ENCODE results near the gene UNC119. TPM values are rescaled to one million over a fixed set of nuclear protein-coding genes. Genes with fewer than 3 reads are reported as not detected.

Gene UNC119
- total RNA-seq, 1 experiment from 2014 or later: 43.2 TPM

GRCh38 chr17:28544402-28545140 is 7.9 kb downstream of the UNC119 start (continued):
- TF ChIP-seq TCF7L2 (IDR thresholded peaks at IDR 0.05; ENCODE audit: borderline replicate concordance, extremely low read depth, insufficient read depth, insufficient read length): no peak
- no peak for TF ChIP-seq ELF1 (IDR thresholded peaks at IDR 0.05; ENCODE audit: borderline replicate concordance, low read depth)

DNA sequence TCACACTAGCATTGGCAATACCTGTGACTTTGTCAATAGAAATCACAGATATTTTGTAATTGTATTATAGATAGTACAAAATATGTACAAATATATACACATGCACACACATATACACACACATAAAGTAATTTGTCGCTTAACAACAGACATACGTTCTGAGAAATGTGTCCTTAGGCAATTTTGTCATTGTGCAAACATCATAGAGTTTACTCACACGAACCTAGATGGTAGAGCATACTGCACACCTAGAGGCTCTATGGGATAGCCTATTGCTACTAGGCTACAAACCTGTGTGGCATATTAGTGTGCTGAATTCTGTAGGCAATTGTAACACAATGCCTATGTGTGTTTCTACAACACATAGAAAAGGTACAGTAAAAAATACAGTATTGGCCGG is 11.0 kb downstream of the UNC119 start:
- Histone ChIP-seq H3K4me1 (ENCODE audit: control insufficient read depth in 1 of 2, insufficient read depth in 2 of 2, low read length in 2 of 2) (peaks cover 0 to 6% of the 10 kb centered on the region in 2 experiments; a peak in 1 of 4 replicates), H3K9me3 (ENCODE audit: control insufficient read depth in 1 of 2, insufficient read depth in 1 of 2, low read depth in 1 of 2, low read length in 2 of 2) (no peaks in the 10 kb centered on the region), H3K36me3 (ENCODE audit: control insufficient read depth in 1 of 2, insufficient read depth in 2 of 2, low read length in 2 of 2) (no peaks in the 10 kb centered on the region), H3K4me3 (replicated peaks in 1 of 2; ENCODE audit: low read depth in 1 of 2, low read length in 2 of 2) (no peak overlapping the region), H3K27ac (ENCODE audit: low read depth, low read length) (no peak overlapping the region), H3K4me2 (ENCODE audit: low read length) (no peak overlapping the region), H3K9me2 (ENCODE audit: insufficient read depth) (no peaks in the 10 kb centered on the region), H3K9ac (ENCODE audit: low read length) (no peak overlapping the region), H4K20me1 (ENCODE audit: insufficient read depth) (no peaks in the 10 kb centered on the region), H3K27me3 (ENCODE audit: insufficient read depth, low read length) (no peaks in the 10 kb centered on the region), H2AFZ (ENCODE audit: low read depth, low read length, poor library complexity, severe bottlenecking) (no peak overlapping the region), H3K79me2 (ENCODE audit: insufficient read depth, low read length) (no peaks in the 10 kb centered on the region)
- DNase-seq (ENCODE audit: low read depth, low spot score) (no peak), ATAC-seq (no peak)
- CTCF ChIA-PET: interaction anchor here (1.2 kb wide), 1 partner anchor 45 kb away, joined by 5 read pairs; no protein-coding TSS in a partner anchor
- POLR2A ChIA-PET: no interaction called here
- RAD21 ChIA-PET (ENCODE audit: low non-redundant PET in 1 of 2, low total read pairs in 2 of 2, uncharacterized antibody in 2 of 2, unreplicated experiment in 2 of 2): interaction anchor here in 1 of 2 experiments (0.8 kb wide), 1 partner anchor 48 kb away, joined by 3 read pairs; no protein-coding TSS in a partner anchor
- no TSS peak for BruUV-seq (replicated peaks)
- TF ChIP-seq CEBPB (IDR thresholded peaks at IDR 0.05; ENCODE audit: low read depth) (no peak), EZH2 (IDR thresholded peaks at IDR 0.05) (no peak), RAD21 (IDR thresholded peaks at IDR 0.05; ENCODE audit: low read depth) (no peak), POLR2A (IDR thresholded peaks at IDR 0.05; ENCODE audit: borderline replicate concordance, extremely low read depth, insufficient read depth, insufficient read length) (no peak), SIN3A (IDR thresholded peaks at IDR 0.05; ENCODE audit: low read depth) (no peak)
- intact Hi-C loops (cut with micrococcal nuclease): no loop called here

DNA sequence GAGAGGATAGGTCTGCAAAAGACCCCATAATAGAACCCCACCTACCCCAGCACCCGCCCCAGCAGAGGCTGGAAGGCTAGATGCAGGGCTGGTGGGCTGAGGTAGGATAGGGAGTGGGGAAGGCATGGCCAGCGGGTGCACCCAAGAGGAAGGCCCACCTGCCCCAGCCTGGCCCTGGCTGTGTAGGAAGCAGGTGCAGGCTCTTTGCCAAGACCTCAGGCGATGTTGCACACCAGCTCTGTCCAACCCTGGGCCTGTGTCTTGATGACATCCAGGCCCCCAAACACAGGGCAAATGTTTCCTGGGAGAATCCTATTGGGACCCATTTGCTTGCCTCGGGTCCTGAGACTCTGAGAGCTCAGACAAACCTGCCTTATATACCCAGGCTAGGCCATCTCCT is 12.2 kb downstream of the UNC119 start:
- no peaks in the 10 kb centered on the region for H3K79me2 ChIP-seq (ENCODE audit: insufficient read depth, low read length)
- intact Hi-C loops (cut with micrococcal nuclease): loop anchor here (1.0 kb wide), 1 partner anchor 46 kb away; no protein-coding TSS in a partner anchor
- no peak overlapping the region for H3K27ac ChIP-seq (ENCODE audit: low read depth, low read length)
- H3K36me3 ChIP-seq (ENCODE audit: control insufficient read depth in 1 of 2, insufficient read depth in 2 of 2, low read length in 2 of 2): no peaks in the 10 kb centered on the region
- no peaks in the 10 kb centered on the region for H3K27me3 ChIP-seq (ENCODE audit: insufficient read depth, low read length)
- ChIA-PET POLR2A (no interaction called here), CTCF (no interaction called here), RAD21 (ENCODE audit: low non-redundant PET in 1 of 2, low total read pairs in 2 of 2, uncharacterized antibody in 2 of 2, unreplicated experiment in 2 of 2) (no interaction called here)
- H2AFZ ChIP-seq (ENCODE audit: low read depth, low read length, poor library complexity, severe bottlenecking): no peak overlapping the region
- H3K4me2 ChIP-seq (ENCODE audit: low read length): no peak overlapping the region
- no TSS peak for BruUV-seq (replicated peaks)
- no peaks in the 10 kb centered on the region for H3K9me3 ChIP-seq (ENCODE audit: control insufficient read depth in 1 of 2, insufficient read depth in 1 of 2, low read depth in 1 of 2, low read length in 2 of 2)
- ATAC-seq: no peak
- no peaks in the 10 kb centered on the region for H4K20me1 ChIP-seq (ENCODE audit: insufficient read depth)
- no peak overlapping the region for H3K4me3 ChIP-seq (replicated peaks in 1 of 2; ENCODE audit: low read depth in 1 of 2, low read length in 2 of 2)
- no peak overlapping the region for H3K9ac ChIP-seq (ENCODE audit: low read length)
- H3K9me2 ChIP-seq (ENCODE audit: insufficient read depth): no peaks in the 10 kb centered on the region
- no peak for DNase-seq (ENCODE audit: low read depth, low spot score)
- H3K4me1 ChIP-seq (ENCODE audit: control insufficient read depth in 1 of 2, insufficient read depth in 2 of 2, low read length in 2 of 2): no peaks in the 10 kb centered on the region
- no peak for TF ChIP-seq SP1 (IDR thresholded peaks at IDR 0.05; ENCODE audit: low read depth)
- TF ChIP-seq MAX (IDR thresholded peaks at IDR 0.05): no peak
- TF ChIP-seq, protein P1, sequence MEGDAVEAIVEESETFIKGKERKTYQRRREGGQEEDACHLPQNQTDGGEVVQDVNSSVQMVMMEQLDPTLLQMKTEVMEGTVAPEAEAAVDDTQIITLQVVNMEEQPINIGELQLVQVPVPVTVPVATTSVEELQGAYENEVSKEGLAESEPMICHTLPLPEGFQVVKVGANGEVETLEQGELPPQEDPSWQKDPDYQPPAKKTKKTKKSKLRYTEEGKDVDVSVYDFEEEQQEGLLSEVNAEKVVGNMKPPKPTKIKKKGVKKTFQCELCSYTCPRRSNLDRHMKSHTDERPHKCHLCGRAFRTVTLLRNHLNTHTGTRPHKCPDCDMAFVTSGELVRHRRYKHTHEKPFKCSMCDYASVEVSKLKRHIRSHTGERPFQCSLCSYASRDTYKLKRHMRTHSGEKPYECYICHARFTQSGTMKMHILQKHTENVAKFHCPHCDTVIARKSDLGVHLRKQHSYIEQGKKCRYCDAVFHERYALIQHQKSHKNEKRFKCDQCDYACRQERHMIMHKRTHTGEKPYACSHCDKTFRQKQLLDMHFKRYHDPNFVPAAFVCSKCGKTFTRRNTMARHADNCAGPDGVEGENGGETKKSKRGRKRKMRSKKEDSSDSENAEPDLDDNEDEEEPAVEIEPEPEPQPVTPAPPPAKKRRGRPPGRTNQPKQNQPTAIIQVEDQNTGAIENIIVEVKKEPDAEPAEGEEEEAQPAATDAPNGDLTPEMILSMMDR (IDR thresholded peaks at IDR 0.05 in 2 of 3, conservative IDR thresholded peaks at IDR 0.05 in 1 of 3; ENCODE audit: borderline replicate concordance in 1 of 3, insufficient read depth in 1 of 3, low read depth in 2 of 3, low read length in 2 of 3): no peak
- TF ChIP-seq CBX3 (IDR thresholded peaks at IDR 0.05; ENCODE audit: low read depth): no peak
- no peak for TF ChIP-seq EGR1 (IDR thresholded peaks at IDR 0.05; ENCODE audit: low read depth)
- no peak for TF ChIP-seq JUND (IDR thresholded peaks at IDR 0.05)
- no peak for TF ChIP-seq ZFX (IDR thresholded peaks at IDR 0.05)
- TF ChIP-seq, protein P2, sequence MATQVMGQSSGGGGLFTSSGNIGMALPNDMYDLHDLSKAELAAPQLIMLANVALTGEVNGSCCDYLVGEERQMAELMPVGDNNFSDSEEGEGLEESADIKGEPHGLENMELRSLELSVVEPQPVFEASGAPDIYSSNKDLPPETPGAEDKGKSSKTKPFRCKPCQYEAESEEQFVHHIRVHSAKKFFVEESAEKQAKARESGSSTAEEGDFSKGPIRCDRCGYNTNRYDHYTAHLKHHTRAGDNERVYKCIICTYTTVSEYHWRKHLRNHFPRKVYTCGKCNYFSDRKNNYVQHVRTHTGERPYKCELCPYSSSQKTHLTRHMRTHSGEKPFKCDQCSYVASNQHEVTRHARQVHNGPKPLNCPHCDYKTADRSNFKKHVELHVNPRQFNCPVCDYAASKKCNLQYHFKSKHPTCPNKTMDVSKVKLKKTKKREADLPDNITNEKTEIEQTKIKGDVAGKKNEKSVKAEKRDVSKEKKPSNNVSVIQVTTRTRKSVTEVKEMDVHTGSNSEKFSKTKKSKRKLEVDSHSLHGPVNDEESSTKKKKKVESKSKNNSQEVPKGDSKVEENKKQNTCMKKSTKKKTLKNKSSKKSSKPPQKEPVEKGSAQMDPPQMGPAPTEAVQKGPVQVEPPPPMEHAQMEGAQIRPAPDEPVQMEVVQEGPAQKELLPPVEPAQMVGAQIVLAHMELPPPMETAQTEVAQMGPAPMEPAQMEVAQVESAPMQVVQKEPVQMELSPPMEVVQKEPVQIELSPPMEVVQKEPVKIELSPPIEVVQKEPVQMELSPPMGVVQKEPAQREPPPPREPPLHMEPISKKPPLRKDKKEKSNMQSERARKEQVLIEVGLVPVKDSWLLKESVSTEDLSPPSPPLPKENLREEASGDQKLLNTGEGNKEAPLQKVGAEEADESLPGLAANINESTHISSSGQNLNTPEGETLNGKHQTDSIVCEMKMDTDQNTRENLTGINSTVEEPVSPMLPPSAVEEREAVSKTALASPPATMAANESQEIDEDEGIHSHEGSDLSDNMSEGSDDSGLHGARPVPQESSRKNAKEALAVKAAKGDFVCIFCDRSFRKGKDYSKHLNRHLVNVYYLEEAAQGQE (IDR thresholded peaks at IDR 0.05; ENCODE audit: low read depth): no peak

All from HCT116 (cell line).